Endothelial cell of umbilical vein (primary cell): ENCODE results near the gene ULBP1. TPM values are rescaled to one million over a fixed set of nuclear protein-coding genes. Genes with fewer than 3 reads are reported as not detected.
"Not testable (repeated sequence)": the region's sequence is repeated elsewhere in the genome, so short reads cannot be mapped to it uniquely, and the experiment has no call there.

Experiments used
- BruUV-seq: library from RNA; stranded (reverse); fragments of 400-500 nt; replicated peaks from 2 replicates; lab custom pipeline; 2021; lab: Mats Ljungman, UMichigan
- CTCF ChIA-PET: fragments of 300-600, 350-600 bp; sonication (Branson Sonifier 250); formaldehyde crosslinking; loops from one replicate; lab custom pipeline; 2021; ENCODE audit warnings: antibody characterized with exemption, inconsistent platforms; lab: Charles Lee
- POLR2A ChIA-PET: fragments of 300-600, 350-600 bp; sonication (Branson Sonifier 250); formaldehyde crosslinking; loops from one replicate; lab custom pipeline; 2021; ENCODE audit warnings: antibody characterized with exemption, inconsistent platforms; lab: Charles Lee
- DNase-seq: peaks from one replicate; pipeline ENCODE4 v3.0.0-alpha.2; 2011; ENCODE audit warnings: low read depth, low spot score
- FAIRE-seq: peaks from 2 replicates; lab custom pipeline; 2011; peaks lifted over from hg19 to GRCh38; lab: Jason Lieb, UNC
- H2AFZ ChIP-seq: 2 replicates; pipeline ENCODE4 v1.6.0; 2012; ENCODE audit warnings: low read depth, low read length, control low read depth, inconsistent platforms
- H3K27ac ChIP-seq: 2 replicates; pipeline ENCODE4 v1.5.1; 2011; ENCODE audit warnings: low read depth, mild to moderate bottlenecking, control low read depth, low read length, moderate library complexity; ENCODE audit not compliant: insufficient read depth
- H3K27me3 ChIP-seq, 2 experiments: 2 replicates each; pipeline versions ENCODE4 v1.6.0 to v1.6.1; 2011; ENCODE audit warnings: low read length in 2 of 2, mixed read lengths in 1 of 2; ENCODE audit not compliant: control insufficient read depth in 2 of 2, insufficient read depth in 2 of 2
- H3K36me3 ChIP-seq, 2 experiments: 2 replicates in 1 of 2; 3 replicates in 1 of 2; pipeline ENCODE4 v1.5.1; 2011; ENCODE audit warnings: low read length in 2 of 2, mild to moderate bottlenecking in 1 of 2, moderate library complexity in 1 of 2; ENCODE audit not compliant: control insufficient read depth in 2 of 2, insufficient read depth in 2 of 2; ENCODE audit errors: extremely low read depth in 1 of 2
- H3K4me1 ChIP-seq: 3 replicates; pipeline ENCODE4 v1.5.1; 2011; ENCODE audit warnings: mild to moderate bottlenecking, low read length; ENCODE audit not compliant: control insufficient read depth, insufficient read depth; ENCODE audit errors: extremely low read depth
- H3K4me2 ChIP-seq: 2 replicates; pipeline ENCODE4 v1.6.1; 2011; ENCODE audit warnings: low read length, control low read depth, mixed read lengths; ENCODE audit not compliant: insufficient read depth
- H3K4me3 ChIP-seq, 3 experiments: fragments of 200-600 bp in 1 of 3; sonication (generic), shearing (Covaris generic) in 1 of 3; replicated peaks in 1 of 3; 2 replicates each; pipeline ENCODE4 v1.5.1; 2011 to 2016; ENCODE audit warnings: control low read depth in 3 of 3, low read length in 3 of 3, mild to moderate bottlenecking in 2 of 3, inconsistent platforms in 1 of 3, low read depth in 1 of 3, moderate library complexity in 1 of 3; ENCODE audit not compliant: insufficient read depth in 1 of 3
- H3K79me2 ChIP-seq: 2 replicates; pipeline ENCODE4 v1.6.0; 2012; ENCODE audit warnings: low read length, inconsistent platforms; ENCODE audit not compliant: control insufficient read depth, insufficient read depth
- H3K9ac ChIP-seq: replicated peaks from 2 replicates; pipeline ENCODE3; 2011; ENCODE audit warnings: low read length, control low read depth; ENCODE audit not compliant: insufficient read depth; ENCODE audit errors: extremely low read depth
- H3K9me1 ChIP-seq: replicated peaks from 3 replicates; pipeline ENCODE4 v1.6.0; 2011; ENCODE audit warnings: mild to moderate bottlenecking, low read length; ENCODE audit not compliant: control insufficient read depth, insufficient read depth; ENCODE audit errors: extremely low read depth
- H3K9me3 ChIP-seq: replicated peaks from 2 replicates; pipeline ENCODE4 v1.5.1; 2012; ENCODE audit warnings: low read length, inconsistent platforms; ENCODE audit not compliant: control insufficient read depth, insufficient read depth
- H4K20me1 ChIP-seq: replicated peaks from 2 replicates; pipeline ENCODE3; 2011; ENCODE audit warnings: mild to moderate bottlenecking, low read length; ENCODE audit not compliant: control insufficient read depth, insufficient read depth; ENCODE audit errors: extremely low read depth
- EZH2 ChIP-seq: IDR thresholded peaks from 2 replicates; pipeline ENCODE4 v1.6.1; 2012; ENCODE audit warnings: borderline replicate concordance, low read depth, mild to moderate bottlenecking, moderate library complexity, low read length, inconsistent platforms; ENCODE audit not compliant: severe bottlenecking
- dilution Hi-C: fragments of 300-500 bp; cut with MboI; formaldehyde crosslinking; loops from one replicate; pipeline ENCODE4 v1.15.0; 2019; ENCODE audit warnings: low sequenced_read_pairs; ENCODE audit not compliant: extremely low pct_ligation_motif_present
- intact Hi-C: fragments of 100-400 bp; cut with micrococcal nuclease; formaldehyde crosslinking; loops from one replicate; pipeline ENCODE4 v1.10.0; 2022
- polyA plus RNA-seq, 4 experiments: library from polyadenylated mRNA; depleted of rRNA in 3 of 4; stranded (reverse) in 3 of 4; unstranded in 1 of 4; fragments of >200 nt; gene quantifications; 2 replicates each; pipeline versions ENCODE4 v1.2.1 to v1.2.3, GENCODE V29; 2011 to 2012; ENCODE audit warnings: missing spikeins in 1 of 4
- total RNA-seq: library from RNA; stranded (reverse); gene quantifications from 2 replicates; pipeline ENCODE4 v1.2.3, GENCODE V29; 2021
- TF ChIP-seq, protein P1 (sequence below), 2 donors: IDR thresholded peaks; 1 replicate in 1 of 2; 2 replicates in 1 of 2; pipeline ENCODE4 v1.5.1; 2011; ENCODE audit warnings: low read length in 2 of 2, mild to moderate bottlenecking in 2 of 2, moderate library complexity in 2 of 2, control low read depth in 1 of 2, inconsistent platforms in 1 of 2, low read depth in 1 of 2; ENCODE audit not compliant: insufficient read depth in 1 of 2; ENCODE audit errors: extremely low read depth in 1 of 2

The ULBP1 gene
- total and polyA plus RNA-seq, 2 donors (not counting 3 experiments of a cell fraction or from before 2014, with no cell fraction given) = 0.33 to 1.4 TPM

DNA sequence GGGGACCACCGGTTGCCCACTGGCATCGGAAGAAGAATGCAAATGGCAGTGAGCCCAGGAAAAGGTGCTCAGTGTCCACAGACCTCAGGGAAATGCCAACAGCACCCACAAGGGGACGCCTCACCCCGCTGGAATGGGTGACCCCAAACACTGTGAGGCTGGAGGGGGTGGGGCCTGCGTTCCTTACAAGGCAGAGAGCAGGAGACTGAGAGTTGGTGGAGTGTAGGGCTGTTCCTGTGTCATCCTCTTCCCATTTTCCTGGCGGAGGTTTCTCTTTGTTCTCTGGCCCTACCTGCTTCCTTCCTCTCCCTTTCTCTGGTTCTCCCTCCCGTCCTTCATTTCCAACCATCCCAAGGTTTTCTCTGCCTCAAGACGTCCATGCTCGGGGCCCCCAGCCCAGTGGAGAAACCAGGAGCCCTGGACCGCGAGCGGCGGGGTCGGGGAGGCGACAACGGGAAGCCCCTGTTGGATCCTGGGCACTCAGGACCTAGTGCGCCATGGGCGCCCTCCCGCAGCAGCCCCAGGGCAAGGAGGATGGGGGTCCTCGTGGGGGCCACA lies 25.7 kb upstream of the ULBP1 start:
- POLR2A ChIA-PET, H4K20me1 ChIP-seq, H3K27ac ChIP-seq, intact Hi-C loops, dilution Hi-C loops, H3K36me3 ChIP-seq, DNase-seq, H3K9me3 ChIP-seq, H2AFZ ChIP-seq, H3K79me2 ChIP-seq, H3K9ac ChIP-seq, BruUV-seq, H3K9me1 ChIP-seq: not testable (repeated sequence)
- peaks cover 55 to 67% of the 10 kb centered on the region in 2 experiments for H3K27me3 ChIP-seq
- FAIRE-seq = peak; percentile 46
- peak overlapping the region; percentile 70 for H3K4me2 ChIP-seq
- peaks cover 14% of the 10 kb centered on the region for H3K4me1 ChIP-seq
- CTCF ChIA-PET = interaction anchor here (1.2 kb wide), 1 partner anchor 79 kb away, joined by 5 read pairs; no protein-coding TSS in a partner anchor
- H3K4me3 ChIP-seq = peak overlapping the region in 1 of 3 experiments; percentile 42
- TF ChIP-seq, protein P1, sequence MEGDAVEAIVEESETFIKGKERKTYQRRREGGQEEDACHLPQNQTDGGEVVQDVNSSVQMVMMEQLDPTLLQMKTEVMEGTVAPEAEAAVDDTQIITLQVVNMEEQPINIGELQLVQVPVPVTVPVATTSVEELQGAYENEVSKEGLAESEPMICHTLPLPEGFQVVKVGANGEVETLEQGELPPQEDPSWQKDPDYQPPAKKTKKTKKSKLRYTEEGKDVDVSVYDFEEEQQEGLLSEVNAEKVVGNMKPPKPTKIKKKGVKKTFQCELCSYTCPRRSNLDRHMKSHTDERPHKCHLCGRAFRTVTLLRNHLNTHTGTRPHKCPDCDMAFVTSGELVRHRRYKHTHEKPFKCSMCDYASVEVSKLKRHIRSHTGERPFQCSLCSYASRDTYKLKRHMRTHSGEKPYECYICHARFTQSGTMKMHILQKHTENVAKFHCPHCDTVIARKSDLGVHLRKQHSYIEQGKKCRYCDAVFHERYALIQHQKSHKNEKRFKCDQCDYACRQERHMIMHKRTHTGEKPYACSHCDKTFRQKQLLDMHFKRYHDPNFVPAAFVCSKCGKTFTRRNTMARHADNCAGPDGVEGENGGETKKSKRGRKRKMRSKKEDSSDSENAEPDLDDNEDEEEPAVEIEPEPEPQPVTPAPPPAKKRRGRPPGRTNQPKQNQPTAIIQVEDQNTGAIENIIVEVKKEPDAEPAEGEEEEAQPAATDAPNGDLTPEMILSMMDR (IDR thresholded peaks at IDR 0.05; ENCODE audit: extremely low read depth in 1 of 2, insufficient read depth in 1 of 2, low read depth in 1 of 2, low read length in 2 of 2) = peak in 1 of 2 donors; percentile 2

DNA sequence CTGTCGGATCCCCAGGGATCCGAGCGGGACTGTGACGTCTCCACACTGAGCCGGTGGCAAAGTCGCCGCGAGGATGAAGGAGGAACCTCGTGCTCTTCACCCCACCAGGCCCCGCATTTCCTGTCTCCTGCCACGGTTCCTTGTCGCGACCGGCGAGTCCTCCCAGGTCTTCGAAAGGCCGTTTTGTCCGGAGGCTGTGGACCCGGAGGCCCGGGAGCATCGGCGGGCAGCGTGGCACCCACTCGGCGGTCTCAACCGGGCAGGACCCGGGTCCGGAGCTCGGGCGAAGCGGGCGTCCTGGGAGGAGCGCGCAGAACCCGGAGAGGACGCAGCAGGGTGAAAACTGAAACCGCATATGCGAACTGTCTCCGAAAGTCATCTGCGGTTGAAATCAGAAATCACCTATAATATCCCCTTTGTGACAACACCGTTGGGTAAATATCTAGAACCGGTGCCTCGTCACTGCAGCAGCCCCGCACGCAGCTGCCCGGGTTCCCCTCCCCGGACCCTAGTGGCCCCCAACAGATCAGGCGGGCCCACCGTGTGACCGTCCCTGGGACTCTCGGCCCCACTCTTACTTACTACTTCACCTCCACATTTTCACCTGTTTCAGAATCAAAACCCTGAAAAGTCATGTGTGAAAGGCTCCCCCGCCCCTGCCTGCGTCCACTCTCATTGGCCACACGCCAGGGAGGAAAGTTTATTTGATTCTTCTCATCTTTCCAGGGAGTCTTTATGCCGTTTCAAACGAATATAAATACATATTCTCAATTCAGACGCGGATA lies 25.0 kb upstream of the ULBP1 start:
- Histone ChIP-seq H3K27ac (no peak overlapping the region), H3K9me1 (no peaks in the 10 kb centered on the region), H3K9ac (no peak overlapping the region), H3K79me2 (no peaks in the 10 kb centered on the region), H3K4me1 (peaks cover 14% of the 10 kb centered on the region), H3K9me3 (no peaks in the 10 kb centered on the region), H3K27me3 (peaks cover 49 to 62% of the 10 kb centered on the region in 2 experiments), H4K20me1 (no peaks in the 10 kb centered on the region), H3K4me3 (peak overlapping the region; percentile 18 to 42 (median 24)), H3K4me2 (peak overlapping the region; percentile 70), H2AFZ (peak overlapping the region; percentile 62), H3K36me3 (no peaks in the 10 kb centered on the region)
- dilution Hi-C loops = no loop called here
- CTCF ChIA-PET = interaction anchor here (1.2 kb wide), 1 partner anchor 78 kb away, joined by 5 read pairs; no protein-coding TSS in a partner anchor
- DNase-seq (no peak), FAIRE-seq (no peak)
- TF ChIP-seq, protein P1 (IDR thresholded peaks at IDR 0.05; ENCODE audit: extremely low read depth in 1 of 2, insufficient read depth in 1 of 2, low read depth in 1 of 2, low read length in 2 of 2) = no peak
- TF ChIP-seq EZH2 = peak; percentile 86
- no TSS peak for BruUV-seq
- POLR2A ChIA-PET = no interaction called here
- intact Hi-C loops = no loop called here
